ENCODE measurements around the gene YJEFN3. TPM values are rescaled to one million over a fixed set of nuclear protein-coding genes. Genes with fewer than 3 reads are reported as not detected.

Gene YJEFN3
- total and polyA plus RNA-seq, 2 donors (not counting 3 experiments of a cell fraction or from before 2014, with no cell fraction given) = 1.9 to 2.1 TPM

GRCh38 chr19:19563348-19563848 is 34.7 kb downstream of the YJEFN3 start:
- Histone ChIP-seq H3K4me3 (replicated peaks in 1 of 3; ENCODE audit: insufficient read depth in 1 of 3, low read depth in 1 of 3, low read length in 3 of 3) (no peak overlapping the region), H4K20me1 (replicated peaks; ENCODE audit: control insufficient read depth, extremely low read depth, insufficient read depth, low read length) (no peaks in the 10 kb centered on the region), H3K79me2 (ENCODE audit: control insufficient read depth, insufficient read depth, low read length) (no peaks in the 10 kb centered on the region), H3K9me1 (replicated peaks; ENCODE audit: control insufficient read depth, extremely low read depth, insufficient read depth, low read length) (no peaks in the 10 kb centered on the region), H3K27ac (ENCODE audit: insufficient read depth, low read depth, low read length) (no peak overlapping the region), H3K9ac (replicated peaks; ENCODE audit: extremely low read depth, insufficient read depth, low read length) (no peak overlapping the region), H3K9me3 (replicated peaks; ENCODE audit: control insufficient read depth, insufficient read depth, low read length) (no peaks in the 10 kb centered on the region), H3K36me3 (ENCODE audit: control insufficient read depth in 2 of 2, extremely low read depth in 1 of 2, insufficient read depth in 2 of 2, low read length in 2 of 2) (no peaks in the 10 kb centered on the region), H2AFZ (ENCODE audit: low read depth, low read length) (no peak overlapping the region), H3K4me2 (ENCODE audit: insufficient read depth, low read length) (no peak overlapping the region), H3K27me3 (ENCODE audit: control insufficient read depth in 2 of 2, insufficient read depth in 2 of 2, low read length in 2 of 2) (no peaks in the 10 kb centered on the region), H3K4me1 (ENCODE audit: control insufficient read depth, extremely low read depth, insufficient read depth, low read length) (no peaks in the 10 kb centered on the region)
- no peak for FAIRE-seq
- no peak for DNase-seq (ENCODE audit: low read depth, low spot score)
- intact Hi-C loops (cut with micrococcal nuclease) = no loop called here
- no peak for TF ChIP-seq POLR2AphosphoS5 (IDR thresholded peaks at IDR 0.05; ENCODE audit: insufficient read depth, low read depth, low read length)
- no peak for TF ChIP-seq FOS (IDR thresholded peaks at IDR 0.05; ENCODE audit: borderline replicate concordance, insufficient read depth, low read length)
- no peak for TF ChIP-seq JUN (IDR thresholded peaks at IDR 0.05; ENCODE audit: borderline replicate concordance, insufficient read depth, insufficient read length, low read depth)
- TF ChIP-seq EZH2 (IDR thresholded peaks at IDR 0.05; ENCODE audit: borderline replicate concordance, low read depth, low read length, severe bottlenecking) = no peak
- TF ChIP-seq POLR2A (IDR thresholded peaks at IDR 0.05; ENCODE audit: low read depth, low read length) = no peak
- TF ChIP-seq GATA2 (IDR thresholded peaks at IDR 0.05; ENCODE audit: insufficient read depth, insufficient read length, low read depth, low read length) = no peak
- TF ChIP-seq, protein P1, sequence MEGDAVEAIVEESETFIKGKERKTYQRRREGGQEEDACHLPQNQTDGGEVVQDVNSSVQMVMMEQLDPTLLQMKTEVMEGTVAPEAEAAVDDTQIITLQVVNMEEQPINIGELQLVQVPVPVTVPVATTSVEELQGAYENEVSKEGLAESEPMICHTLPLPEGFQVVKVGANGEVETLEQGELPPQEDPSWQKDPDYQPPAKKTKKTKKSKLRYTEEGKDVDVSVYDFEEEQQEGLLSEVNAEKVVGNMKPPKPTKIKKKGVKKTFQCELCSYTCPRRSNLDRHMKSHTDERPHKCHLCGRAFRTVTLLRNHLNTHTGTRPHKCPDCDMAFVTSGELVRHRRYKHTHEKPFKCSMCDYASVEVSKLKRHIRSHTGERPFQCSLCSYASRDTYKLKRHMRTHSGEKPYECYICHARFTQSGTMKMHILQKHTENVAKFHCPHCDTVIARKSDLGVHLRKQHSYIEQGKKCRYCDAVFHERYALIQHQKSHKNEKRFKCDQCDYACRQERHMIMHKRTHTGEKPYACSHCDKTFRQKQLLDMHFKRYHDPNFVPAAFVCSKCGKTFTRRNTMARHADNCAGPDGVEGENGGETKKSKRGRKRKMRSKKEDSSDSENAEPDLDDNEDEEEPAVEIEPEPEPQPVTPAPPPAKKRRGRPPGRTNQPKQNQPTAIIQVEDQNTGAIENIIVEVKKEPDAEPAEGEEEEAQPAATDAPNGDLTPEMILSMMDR (IDR thresholded peaks at IDR 0.05; ENCODE audit: extremely low read depth in 1 of 2, insufficient read depth in 1 of 2, low read depth in 1 of 2, low read length in 2 of 2) = no peak
- no peak for TF ChIP-seq MYC (IDR thresholded peaks at IDR 0.05; ENCODE audit: low read depth, low read length)
- ChIA-PET POLR2A (no interaction called here), CTCF (no interaction called here)
- dilution Hi-C loops (cut with MboI; ENCODE audit: extremely low pct_ligation_motif_present, low sequenced_read_pairs) = no loop called here
- BruUV-seq (replicated peaks) = no TSS peak
